SK-N-SH (cell line): ENCODE data around the gene IL18R1. TPM values are rescaled to one million over a fixed set of nuclear protein-coding genes. Genes with fewer than 3 reads are reported as not detected.

Experiments used
- CTCF ChIA-PET: fragments of 300-600, 350-600 bp; formaldehyde crosslinking; extraction: SDS; loops from one replicate; lab custom pipeline; 2021; lab: Yijun Ruan, JAX
- POLR2A ChIA-PET: fragments of 350-600 bp; sonication (Branson Sonifier 250); formaldehyde crosslinking; extraction: SDS; loops from one replicate; lab custom pipeline; 2020; ENCODE audit warnings: antibody characterized with exemption, inconsistent platforms; lab: Yijun Ruan, JAX
- DNase-seq: peaks from one replicate; pipeline ENCODE4 v3.0.0; 2012
- H2AFZ ChIP-seq: fragments of 200-600 bp; sonication (generic); 2 replicates; pipeline ENCODE4 v1.8.1; 2016; ENCODE audit warnings: antibody characterized with exemption, mild to moderate bottlenecking, low read depth
- H3F3A ChIP-seq: fragments of 200-600 bp; sonication (generic); replicated peaks from 2 replicates; pipeline ENCODE3; 2016; ENCODE audit warnings: antibody characterized with exemption, mild to moderate bottlenecking; ENCODE audit not compliant: insufficient read depth
- H3K27ac ChIP-seq, 2 experiments: fragments of 200-500 bp in 1 of 2; fragments of 200-600 bp in 1 of 2; sonication (Bioruptor generic) in 1 of 2; sonication (generic), shearing (Covaris generic) in 1 of 2; 2 replicates each; pipeline versions ENCODE4 v1.5.1 to v1.6.1; 2014 to 2016; ENCODE audit warnings: low read depth in 2 of 2, inconsistent platforms in 1 of 2, low read length in 1 of 2, mild to moderate bottlenecking in 1 of 2, mixed read lengths in 1 of 2
- H3K27me3 ChIP-seq: fragments of 200-600 bp; sonication (generic), shearing (Covaris generic); 2 replicates; pipeline ENCODE4 v1.6.1; 2016; ENCODE audit warnings: mixed run types; ENCODE audit not compliant: insufficient read depth
- H3K36me3 ChIP-seq, 2 experiments: fragments of 200-500 bp in 1 of 2; fragments of 200-600 bp in 1 of 2; sonication (Bioruptor generic) in 1 of 2; sonication (generic) in 1 of 2; replicated peaks in 1 of 2; 2 replicates each; pipeline versions ENCODE3 to v1.5.1; 2014 to 2016; ENCODE audit warnings: low read length in 1 of 2, mild to moderate bottlenecking in 1 of 2; ENCODE audit not compliant: insufficient read depth in 2 of 2, control insufficient read depth in 1 of 2
- H3K4me1 ChIP-seq, 2 experiments: fragments of 200-500 bp in 1 of 2; fragments of 200-600 bp in 1 of 2; sonication (Bioruptor generic) in 1 of 2; sonication (generic), shearing (Covaris generic) in 1 of 2; 2 replicates each; pipeline versions ENCODE4 v1.5.1 to v1.6.1; 2014 to 2016; ENCODE audit warnings: low read depth in 1 of 2, low read length in 1 of 2, mixed run types in 1 of 2; ENCODE audit not compliant: insufficient read depth in 2 of 2, control insufficient read depth in 1 of 2
- H3K4me2 ChIP-seq: fragments of 200-600 bp; sonication (generic), shearing (Covaris generic); 2 replicates; pipeline ENCODE4 v1.6.1; 2017; ENCODE audit warnings: mixed run types
- H3K4me3 ChIP-seq, 2 experiments: fragments of 200-500 bp in 1 of 2; fragments of 200-600 bp in 1 of 2; sonication (Bioruptor generic) in 1 of 2; sonication (generic), shearing (Covaris generic) in 1 of 2; 2 replicates each; pipeline versions ENCODE4 v1.5.1 to v1.8.1; 2014 to 2016; ENCODE audit warnings: low read depth in 2 of 2, inconsistent platforms in 1 of 2, low read length in 1 of 2, mild to moderate bottlenecking in 1 of 2, mixed read lengths in 1 of 2, moderate library complexity in 1 of 2
- H3K79me2 ChIP-seq: fragments of 200-600 bp; sonication (generic); 2 replicates; pipeline ENCODE4 v1.8.1; 2017; ENCODE audit warnings: mild to moderate bottlenecking; ENCODE audit not compliant: insufficient read depth
- H3K9ac ChIP-seq: fragments of 200-600 bp; sonication (generic); 2 replicates; pipeline ENCODE4 v1.6.1; 2017; ENCODE audit warnings: mixed run types
- H3K9me2 ChIP-seq: fragments of 200-600 bp; sonication (generic); 2 replicates; pipeline ENCODE4 v1.6.1; 2017; ENCODE audit warnings: mixed run types
- H3K9me3 ChIP-seq: fragments of 200-600 bp; sonication (generic); 2 replicates; pipeline ENCODE4 v1.6.1; 2017; ENCODE audit warnings: mixed run types, mild to moderate bottlenecking, moderate library complexity
- H4K20me1 ChIP-seq: fragments of 200-600 bp; sonication (generic); 2 replicates; pipeline ENCODE4 v1.6.1; 2017; ENCODE audit warnings: mild to moderate bottlenecking, mixed run types; ENCODE audit not compliant: insufficient read depth
- CHD2 ChIP-seq: fragments of 150-350 bp; IDR thresholded peaks from 2 replicates; pipeline ENCODE4 v1.6.1; 2018; ENCODE audit warnings: low read length; ENCODE audit not compliant: partially characterized antibody
- EP300 ChIP-seq, 2 experiments: IDR thresholded peaks; 2 replicates each; pipeline versions ENCODE4 v1.4.0 to v1.6.1; 2012; ENCODE audit warnings: borderline replicate concordance in 1 of 2, low read depth in 1 of 2, low read length in 1 of 2
- EZH2phosphoT487 ChIP-seq: fragments of 200-600 bp; sonication (generic); IDR thresholded peaks from 2 replicates; pipeline ENCODE4 v1.6.1; 2017; ENCODE audit warnings: low read depth, mixed run types, mild to moderate bottlenecking, antibody characterized with exemption, moderate library complexity, borderline replicate concordance
- FOSL2 ChIP-seq: IDR thresholded peaks from 2 replicates; pipeline ENCODE4 v1.4.0; 2012; ENCODE audit warnings: low read depth, mild to moderate bottlenecking, moderate library complexity, borderline replicate concordance
- GATA2 ChIP-seq: sonication (generic); formaldehyde crosslinking; IDR thresholded peaks from 2 replicates; pipeline ENCODE4 v1.5.0; 2020; ENCODE audit warnings: mild to moderate bottlenecking, missing genetic modification reagents
- MXI1 ChIP-seq: IDR thresholded peaks from 2 replicates; pipeline ENCODE4 v1.6.1; 2012; ENCODE audit warnings: mild to moderate bottlenecking, low read depth, low read length, improper control_type of control experiment
- NFIC ChIP-seq: IDR thresholded peaks from 2 replicates; pipeline ENCODE4 v1.4.0; 2012; ENCODE audit warnings: borderline replicate concordance
- NRF1 ChIP-seq: IDR thresholded peaks from 2 replicates; pipeline ENCODE4 v1.6.1; 2012; ENCODE audit warnings: low read depth, mild to moderate bottlenecking, low read length
- POLR2AphosphoS5 ChIP-seq: IDR thresholded peaks from 2 replicates; pipeline ENCODE4 v1.6.1; 2012; ENCODE audit warnings: low read depth, low read length
- RCOR1 ChIP-seq: fragments of 150-350 bp; IDR thresholded peaks from 2 replicates; pipeline ENCODE4 v1.6.1; 2017; ENCODE audit warnings: antibody characterized with exemption, low read length
- RFX5 ChIP-seq: IDR thresholded peaks from 2 replicates; pipeline ENCODE4 v1.6.1; 2012; ENCODE audit warnings: mild to moderate bottlenecking, improper control_type of control experiment, low read length
- RXRA ChIP-seq: IDR thresholded peaks from 2 replicates; pipeline ENCODE4 v1.4.0; 2012; ENCODE audit warnings: low read depth, mild to moderate bottlenecking, borderline replicate concordance
- TCF12 ChIP-seq: IDR thresholded peaks from 2 replicates; pipeline ENCODE4 v1.4.0; 2012
- WGBS: methylation state at CpG from one replicate; pipeline ENCODE4 v1.1.6; 2017; ENCODE audit warnings: low lambda C conversion rate; 5-methylcytosine and 5-hydroxymethylcytosine counted together
- polyA plus RNA-seq, 3 experiments: library from polyadenylated mRNA; depleted of rRNA; stranded (reverse); fragments of >200 nt; gene quantifications; 2 replicates each; pipeline ENCODE4 v1.2.3, GENCODE V29; 2012
- TF ChIP-seq, protein P1 (sequence below): fragments of 150-350 bp; IDR thresholded peaks from 2 replicates; pipeline ENCODE4 v1.6.1; 2017; ENCODE audit warnings: antibody characterized with exemption, low read length, low read depth, borderline replicate concordance
- TF ChIP-seq, protein P2 (sequence below): fragments of 200-600 bp; sonication (generic); IDR thresholded peaks from 2 replicates; pipeline ENCODE4 v1.6.1; 2017; ENCODE audit warnings: antibody characterized with exemption, mild to moderate bottlenecking, moderate library complexity
- TF ChIP-seq, protein P3 (sequence below): IDR thresholded peaks from 2 replicates; pipeline ENCODE4 v1.6.1; 2012; ENCODE audit warnings: mild to moderate bottlenecking, low read depth, low read length, moderate library complexity
- TF ChIP-seq, protein P4 (sequence below): IDR thresholded peaks from 2 replicates; pipeline ENCODE4; 2012

The IL18R1 gene
- polyA plus RNA-seq, 1 of the 3 experiments (the other 2 are of a cell fraction): not detected

DNA sequence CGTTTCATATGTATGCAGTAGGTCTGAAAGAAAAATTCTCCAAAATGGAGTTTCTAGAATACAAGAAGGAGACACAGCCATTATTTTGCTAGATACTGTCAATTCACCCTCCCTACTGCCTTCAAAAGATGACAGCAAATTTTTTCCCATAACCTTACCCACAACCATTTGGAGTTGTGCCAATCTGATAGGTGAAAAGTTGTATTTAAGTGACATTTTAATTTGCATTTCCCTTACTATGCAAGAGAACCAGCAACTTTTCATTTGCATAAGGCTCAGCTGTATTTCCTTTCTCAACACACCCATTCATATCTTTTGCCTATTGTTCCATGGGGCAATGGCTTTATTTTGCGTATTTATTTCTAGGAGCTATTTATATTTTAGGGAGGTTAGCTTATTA lies 36.0 kb downstream of the IL18R1 start:
- no peak for DNase-seq
- POLR2A ChIA-PET: no interaction called here
- Histone ChIP-seq H3K27ac (no peak overlapping the region), H3F3A (no peaks in the 10 kb centered on the region), H3K27me3 (peaks cover 3% of the 10 kb centered on the region; the same call in 1 of the 2 replicates), H2AFZ (no peak overlapping the region), H4K20me1 (no peaks in the 10 kb centered on the region), H3K4me3 (no peak overlapping the region), H3K9me3 (no peaks in the 10 kb centered on the region), H3K9me2 (no peaks in the 10 kb centered on the region), H3K4me2 (no peak overlapping the region), H3K79me2 (no peaks in the 10 kb centered on the region), H3K4me1 (no peaks in the 10 kb centered on the region), H3K9ac (no peak overlapping the region), H3K36me3 (no peaks in the 10 kb centered on the region)
- 16% methylated on average over 2 of the region's 2 CpGs for WGBS
- TF ChIP-seq, protein P1, sequence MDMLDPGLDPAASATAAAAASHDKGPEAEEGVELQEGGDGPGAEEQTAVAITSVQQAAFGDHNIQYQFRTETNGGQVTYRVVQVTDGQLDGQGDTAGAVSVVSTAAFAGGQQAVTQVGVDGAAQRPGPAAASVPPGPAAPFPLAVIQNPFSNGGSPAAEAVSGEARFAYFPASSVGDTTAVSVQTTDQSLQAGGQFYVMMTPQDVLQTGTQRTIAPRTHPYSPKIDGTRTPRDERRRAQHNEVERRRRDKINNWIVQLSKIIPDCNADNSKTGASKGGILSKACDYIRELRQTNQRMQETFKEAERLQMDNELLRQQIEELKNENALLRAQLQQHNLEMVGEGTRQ: no peak
- TF ChIP-seq EP300 (IDR thresholded peaks at IDR 0.05; ENCODE audit: borderline replicate concordance in 1 of 2, low read depth in 1 of 2, low read length in 1 of 2): no peak
- CTCF ChIA-PET: no interaction called here

DNA sequence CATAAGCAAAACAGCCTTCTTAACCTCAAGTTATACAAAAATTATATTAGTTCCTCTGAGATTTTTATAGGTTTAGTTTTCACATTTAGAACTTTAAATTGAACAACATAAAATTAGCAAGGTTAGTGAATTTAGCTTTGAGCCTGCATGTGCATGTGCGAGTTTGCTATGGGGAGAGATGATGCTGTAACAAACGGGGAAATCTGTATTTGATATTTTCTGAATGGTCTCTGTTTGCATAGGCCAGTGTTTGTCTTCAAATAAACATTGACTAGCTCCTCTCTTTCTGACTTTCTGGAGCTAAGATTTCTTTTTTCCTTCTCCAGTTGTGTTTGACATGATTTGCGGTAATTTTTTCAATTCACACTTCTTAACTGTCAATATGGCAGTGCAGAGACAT lies 36.5 kb downstream of the IL18R1 start:
- H4K20me1 ChIP-seq: no peaks in the 10 kb centered on the region
- no peaks in the 10 kb centered on the region for H3K9me3 ChIP-seq
- no peaks in the 10 kb centered on the region for H3K79me2 ChIP-seq
- no peak overlapping the region for H3K9ac ChIP-seq
- peaks cover 5% of the 10 kb centered on the region; the same call in 1 of the 2 replicates for H3K27me3 ChIP-seq
- no peak for DNase-seq
- H3K4me1 ChIP-seq: no peaks in the 10 kb centered on the region
- POLR2A ChIA-PET: no interaction called here
- H3K4me3 ChIP-seq: no peak overlapping the region
- no peak overlapping the region for H3K4me2 ChIP-seq
- H3K36me3 ChIP-seq: no peaks in the 10 kb centered on the region
- TF ChIP-seq TCF12 (no peak), FOSL2 (no peak), NFIC (no peak), GATA2 (CRISPR knock-in tag) (no peak), RCOR1 (no peak), NRF1 (no peak), EZH2phosphoT487 (no peak), EP300 (IDR thresholded peaks at IDR 0.05; ENCODE audit: borderline replicate concordance in 1 of 2, low read depth in 1 of 2, low read length in 1 of 2) (no peak), RFX5 (no peak), MXI1 (no peak), POLR2AphosphoS5 (no peak), RXRA (no peak), CHD2 (no peak)
- TF ChIP-seq, protein P2, sequence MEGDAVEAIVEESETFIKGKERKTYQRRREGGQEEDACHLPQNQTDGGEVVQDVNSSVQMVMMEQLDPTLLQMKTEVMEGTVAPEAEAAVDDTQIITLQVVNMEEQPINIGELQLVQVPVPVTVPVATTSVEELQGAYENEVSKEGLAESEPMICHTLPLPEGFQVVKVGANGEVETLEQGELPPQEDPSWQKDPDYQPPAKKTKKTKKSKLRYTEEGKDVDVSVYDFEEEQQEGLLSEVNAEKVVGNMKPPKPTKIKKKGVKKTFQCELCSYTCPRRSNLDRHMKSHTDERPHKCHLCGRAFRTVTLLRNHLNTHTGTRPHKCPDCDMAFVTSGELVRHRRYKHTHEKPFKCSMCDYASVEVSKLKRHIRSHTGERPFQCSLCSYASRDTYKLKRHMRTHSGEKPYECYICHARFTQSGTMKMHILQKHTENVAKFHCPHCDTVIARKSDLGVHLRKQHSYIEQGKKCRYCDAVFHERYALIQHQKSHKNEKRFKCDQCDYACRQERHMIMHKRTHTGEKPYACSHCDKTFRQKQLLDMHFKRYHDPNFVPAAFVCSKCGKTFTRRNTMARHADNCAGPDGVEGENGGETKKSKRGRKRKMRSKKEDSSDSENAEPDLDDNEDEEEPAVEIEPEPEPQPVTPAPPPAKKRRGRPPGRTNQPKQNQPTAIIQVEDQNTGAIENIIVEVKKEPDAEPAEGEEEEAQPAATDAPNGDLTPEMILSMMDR: no peak
- TF ChIP-seq, protein P3, sequence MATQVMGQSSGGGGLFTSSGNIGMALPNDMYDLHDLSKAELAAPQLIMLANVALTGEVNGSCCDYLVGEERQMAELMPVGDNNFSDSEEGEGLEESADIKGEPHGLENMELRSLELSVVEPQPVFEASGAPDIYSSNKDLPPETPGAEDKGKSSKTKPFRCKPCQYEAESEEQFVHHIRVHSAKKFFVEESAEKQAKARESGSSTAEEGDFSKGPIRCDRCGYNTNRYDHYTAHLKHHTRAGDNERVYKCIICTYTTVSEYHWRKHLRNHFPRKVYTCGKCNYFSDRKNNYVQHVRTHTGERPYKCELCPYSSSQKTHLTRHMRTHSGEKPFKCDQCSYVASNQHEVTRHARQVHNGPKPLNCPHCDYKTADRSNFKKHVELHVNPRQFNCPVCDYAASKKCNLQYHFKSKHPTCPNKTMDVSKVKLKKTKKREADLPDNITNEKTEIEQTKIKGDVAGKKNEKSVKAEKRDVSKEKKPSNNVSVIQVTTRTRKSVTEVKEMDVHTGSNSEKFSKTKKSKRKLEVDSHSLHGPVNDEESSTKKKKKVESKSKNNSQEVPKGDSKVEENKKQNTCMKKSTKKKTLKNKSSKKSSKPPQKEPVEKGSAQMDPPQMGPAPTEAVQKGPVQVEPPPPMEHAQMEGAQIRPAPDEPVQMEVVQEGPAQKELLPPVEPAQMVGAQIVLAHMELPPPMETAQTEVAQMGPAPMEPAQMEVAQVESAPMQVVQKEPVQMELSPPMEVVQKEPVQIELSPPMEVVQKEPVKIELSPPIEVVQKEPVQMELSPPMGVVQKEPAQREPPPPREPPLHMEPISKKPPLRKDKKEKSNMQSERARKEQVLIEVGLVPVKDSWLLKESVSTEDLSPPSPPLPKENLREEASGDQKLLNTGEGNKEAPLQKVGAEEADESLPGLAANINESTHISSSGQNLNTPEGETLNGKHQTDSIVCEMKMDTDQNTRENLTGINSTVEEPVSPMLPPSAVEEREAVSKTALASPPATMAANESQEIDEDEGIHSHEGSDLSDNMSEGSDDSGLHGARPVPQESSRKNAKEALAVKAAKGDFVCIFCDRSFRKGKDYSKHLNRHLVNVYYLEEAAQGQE: no peak
- TF ChIP-seq, protein P4, sequence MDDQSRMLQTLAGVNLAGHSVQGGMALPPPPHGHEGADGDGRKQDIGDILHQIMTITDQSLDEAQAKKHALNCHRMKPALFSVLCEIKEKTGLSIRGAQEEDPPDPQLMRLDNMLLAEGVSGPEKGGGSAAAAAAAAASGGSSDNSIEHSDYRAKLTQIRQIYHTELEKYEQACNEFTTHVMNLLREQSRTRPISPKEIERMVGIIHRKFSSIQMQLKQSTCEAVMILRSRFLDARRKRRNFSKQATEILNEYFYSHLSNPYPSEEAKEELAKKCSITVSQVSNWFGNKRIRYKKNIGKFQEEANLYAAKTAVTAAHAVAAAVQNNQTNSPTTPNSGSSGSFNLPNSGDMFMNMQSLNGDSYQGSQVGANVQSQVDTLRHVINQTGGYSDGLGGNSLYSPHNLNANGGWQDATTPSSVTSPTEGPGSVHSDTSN: no peak
- WGBS: 14% methylated on average over 3 of the region's 3 CpGs
- no peaks in the 10 kb centered on the region for H3F3A ChIP-seq
- CTCF ChIA-PET: no interaction called here
- no peaks in the 10 kb centered on the region for H3K9me2 ChIP-seq
- H2AFZ ChIP-seq: no peak overlapping the region
- H3K27ac ChIP-seq: no peak overlapping the region
